Measurements from ENCODE around the gene XYLT1. TPM values are rescaled to one million over a fixed set of nuclear protein-coding genes. Genes with fewer than 3 reads are reported as not detected.

Gene XYLT1
- total RNA-seq, 6 experiments from 2014 or later, result 0.48 to 2.0 (median 0.59) TPM

DNA sequence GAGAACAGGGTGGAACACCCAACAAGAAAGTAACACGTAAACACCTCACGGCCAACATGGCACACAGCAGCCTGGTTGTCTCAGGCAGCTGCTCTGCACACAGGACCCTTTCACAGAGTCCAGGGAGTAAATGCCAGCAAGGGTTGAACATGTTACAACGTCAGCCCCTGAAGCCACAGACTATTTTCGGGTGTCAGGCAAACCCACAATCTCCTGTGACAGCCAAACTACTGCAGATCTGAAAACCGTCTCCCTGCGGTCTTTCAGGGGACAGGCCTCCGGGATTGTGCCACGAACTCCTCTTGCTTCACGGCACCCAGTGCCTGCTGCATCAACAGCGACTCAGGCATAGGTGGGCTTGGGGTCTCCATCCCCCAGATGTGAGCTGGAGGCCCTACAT lies 127.7 kb downstream of the XYLT1 start:
- Histone ChIP-seq H3K27ac (no peak overlapping the region), H3K27me3 (no peaks in the 10 kb centered on the region), H3K36me3 (no peaks in the 10 kb centered on the region), H3K9me3 (no peaks in the 10 kb centered on the region), H3K4me1 (no peaks in the 10 kb centered on the region), H3K4me3 (no peak overlapping the region)
- TF ChIP-seq, protein P1, sequence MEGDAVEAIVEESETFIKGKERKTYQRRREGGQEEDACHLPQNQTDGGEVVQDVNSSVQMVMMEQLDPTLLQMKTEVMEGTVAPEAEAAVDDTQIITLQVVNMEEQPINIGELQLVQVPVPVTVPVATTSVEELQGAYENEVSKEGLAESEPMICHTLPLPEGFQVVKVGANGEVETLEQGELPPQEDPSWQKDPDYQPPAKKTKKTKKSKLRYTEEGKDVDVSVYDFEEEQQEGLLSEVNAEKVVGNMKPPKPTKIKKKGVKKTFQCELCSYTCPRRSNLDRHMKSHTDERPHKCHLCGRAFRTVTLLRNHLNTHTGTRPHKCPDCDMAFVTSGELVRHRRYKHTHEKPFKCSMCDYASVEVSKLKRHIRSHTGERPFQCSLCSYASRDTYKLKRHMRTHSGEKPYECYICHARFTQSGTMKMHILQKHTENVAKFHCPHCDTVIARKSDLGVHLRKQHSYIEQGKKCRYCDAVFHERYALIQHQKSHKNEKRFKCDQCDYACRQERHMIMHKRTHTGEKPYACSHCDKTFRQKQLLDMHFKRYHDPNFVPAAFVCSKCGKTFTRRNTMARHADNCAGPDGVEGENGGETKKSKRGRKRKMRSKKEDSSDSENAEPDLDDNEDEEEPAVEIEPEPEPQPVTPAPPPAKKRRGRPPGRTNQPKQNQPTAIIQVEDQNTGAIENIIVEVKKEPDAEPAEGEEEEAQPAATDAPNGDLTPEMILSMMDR (IDR thresholded peaks at IDR 0.05), result no peak
- TF ChIP-seq POLR2A (IDR thresholded peaks at IDR 0.05), result no peak
- 54% methylated on average over 6 of the region's 10 CpGs for WGBS (ENCODE audit: insufficient coverage, low coverage, low lambda C conversion rate, missing lambda C conversion rate)
- ATAC-seq (peak in 2 of 4 donors; percentile 16 to 31), DNase-seq (no peak)
- intact Hi-C loops (cut with DNase I), result no loop called here

DNA sequence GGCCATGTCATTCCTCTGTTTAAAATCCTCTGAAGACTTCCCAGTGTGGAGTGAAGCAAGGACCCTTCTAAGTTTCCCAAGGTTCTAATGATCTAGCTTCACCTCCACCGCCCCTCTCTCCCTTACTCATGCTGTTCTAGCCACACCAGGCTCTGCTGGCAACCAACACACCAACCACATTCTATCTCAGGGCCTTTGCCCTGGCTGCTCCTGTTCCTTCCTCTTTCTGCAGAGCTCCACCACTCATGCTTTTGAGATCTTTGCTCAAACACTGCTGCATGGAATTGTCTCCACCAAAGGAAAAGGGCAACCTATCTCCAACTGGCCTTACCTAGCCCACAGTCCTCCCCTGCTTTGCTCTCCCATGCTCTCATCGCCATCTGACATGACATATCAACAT lies 128.7 kb downstream of the XYLT1 start:
- H3K9me3 ChIP-seq, result no peaks in the 10 kb centered on the region
- intact Hi-C loops (cut with DNase I), result no loop called here
- H3K4me3 ChIP-seq, result no peak overlapping the region
- no peaks in the 10 kb centered on the region for H3K27me3 ChIP-seq
- H3K27ac ChIP-seq, result no peak overlapping the region
- 79% methylated on average over 2 of the region's 2 CpGs for WGBS (ENCODE audit: insufficient coverage, low coverage, low lambda C conversion rate, missing lambda C conversion rate)
- no peak for DNase-seq
- H3K4me1 ChIP-seq, result no peaks in the 10 kb centered on the region
- no peaks in the 10 kb centered on the region for H3K36me3 ChIP-seq
- ATAC-seq, result peak; percentile 34 to 49 (median 42)
- no peak for TF ChIP-seq POLR2A (IDR thresholded peaks at IDR 0.05)
- TF ChIP-seq, protein P1 (IDR thresholded peaks at IDR 0.05), result no peak

DNA sequence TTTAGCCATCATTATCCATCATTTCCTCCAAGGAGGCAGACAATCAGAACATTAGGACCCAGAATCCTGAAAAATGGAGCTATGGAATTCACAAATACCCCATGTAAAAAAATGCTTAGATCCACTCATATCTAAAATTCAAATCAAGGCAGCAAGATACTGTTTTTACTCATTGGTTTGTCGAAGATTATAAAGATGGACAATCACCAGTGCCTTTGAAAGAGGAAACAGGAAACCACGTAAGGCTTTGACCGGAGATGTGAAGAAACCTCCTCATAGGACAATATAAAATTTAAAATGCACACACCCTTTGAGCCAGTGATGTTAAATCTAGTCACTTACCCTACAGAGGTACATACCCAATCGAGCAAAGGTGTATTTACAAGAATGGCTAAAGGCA lies 130.0 kb downstream of the XYLT1 start:
- intact Hi-C loops (cut with DNase I), result no loop called here
- Histone ChIP-seq H3K36me3 (no peaks in the 10 kb centered on the region), H3K27ac (no peak overlapping the region), H3K9me3 (no peaks in the 10 kb centered on the region), H3K4me3 (no peak overlapping the region), H3K27me3 (no peaks in the 10 kb centered on the region), H3K4me1 (no peaks in the 10 kb centered on the region)
- no peak for DNase-seq
- TF ChIP-seq, protein P1 (IDR thresholded peaks at IDR 0.05), result no peak
- TF ChIP-seq POLR2A (IDR thresholded peaks at IDR 0.05), result no peak
- ATAC-seq, result no peak
- 47% methylated on average over 4 of the region's 4 CpGs for WGBS (ENCODE audit: insufficient coverage, low coverage, low lambda C conversion rate, missing lambda C conversion rate)

DNA sequence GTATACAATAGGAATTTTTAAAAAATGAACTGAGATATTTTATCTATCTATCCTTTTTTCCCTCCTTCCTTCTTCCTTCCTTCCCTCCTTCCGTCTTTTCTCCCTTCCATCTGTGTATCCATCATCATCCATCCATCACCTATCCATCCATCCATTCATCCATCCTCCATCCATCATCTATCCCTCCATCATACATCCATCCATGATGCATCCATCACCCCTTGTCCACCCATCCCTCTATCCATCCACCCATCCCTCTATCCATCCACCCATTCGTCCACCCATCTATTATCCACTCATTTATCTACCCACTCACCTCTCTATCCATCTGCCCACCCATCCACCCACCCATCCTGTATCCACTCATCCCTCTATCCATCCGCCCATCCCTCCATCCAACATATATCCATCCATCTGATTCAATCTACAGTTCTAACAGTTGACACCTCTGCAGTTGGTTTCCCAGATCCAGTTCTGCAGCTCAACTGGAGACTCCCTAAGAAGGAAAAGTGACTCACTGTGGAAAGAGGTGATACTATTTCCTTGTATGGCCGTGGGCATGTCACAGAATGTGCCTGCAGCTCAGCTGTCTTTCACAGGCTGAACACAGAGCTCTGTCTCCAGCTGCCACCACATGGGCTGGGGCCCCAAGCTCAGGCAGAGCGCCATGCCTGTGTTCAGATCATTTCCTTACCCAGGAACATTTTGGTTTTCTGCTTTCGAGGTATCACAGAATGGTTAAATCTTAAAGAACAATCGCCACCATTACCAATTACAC lies 130.8 kb downstream of the XYLT1 start:
- intact Hi-C loops (cut with DNase I), result no loop called here
- Histone ChIP-seq H3K27ac (no peak overlapping the region), H3K9me3 (no peaks in the 10 kb centered on the region), H3K4me3 (no peak overlapping the region), H3K27me3 (no peaks in the 10 kb centered on the region), H3K36me3 (no peaks in the 10 kb centered on the region), H3K4me1 (no peaks in the 10 kb centered on the region)
- WGBS (ENCODE audit: insufficient coverage, low coverage, low lambda C conversion rate, missing lambda C conversion rate), result 47% methylated on average over 7 of the region's 7 CpGs
- TF ChIP-seq POLR2A (IDR thresholded peaks at IDR 0.05), result no peak
- TF ChIP-seq, protein P1 (IDR thresholded peaks at IDR 0.05), result no peak
- no peak for ATAC-seq
- DNase-seq, result no peak
